HG03457 (cell line): ENCODE data around the gene PCK2.
"Not testable (repeated sequence)": the region's sequence is repeated elsewhere in the genome, so short reads cannot be mapped to it uniquely, and the experiment has no call there.

Experiments used
- ATAC-seq: cut with Tn5 transposase; IDR thresholded peaks from one replicate; pipeline ENCODE4 v1.9.1; 2021; ENCODE audit warnings: moderate number of reproducible peaks; ENCODE audit not compliant: unreplicated experiment

PCK2 gene

GRCh38 chr14:24093207-24093900, 757 bp upstream of the PCK2 start:
- ATAC-seq: no peak

GRCh38 chr14:24094841-24095270, 745 bp downstream of the PCK2 start:
- ATAC-seq: no peak

- ATAC-seq: peak; percentile 51
Measured at GRCh38 chr14:24095271-24096068, 1.4 kb downstream of the PCK2 start.

GRCh38 chr14:24096545-24097181, 2.6 kb downstream of the PCK2 start:
- ATAC-seq: no peak

GRCh38 chr14:24098229-24098926, 4.3 kb downstream of the PCK2 start:
- ATAC-seq: no peak

- no peak for ATAC-seq
Measured at GRCh38 chr14:24098927-24099813, 5.1 kb downstream of the PCK2 start.

- ATAC-seq: no peak
Measured at GRCh38 chr14:24100197-24100981, 6.3 kb downstream of the PCK2 start.

GRCh38 chr14:24100982-24101494, 6.9 kb downstream of the PCK2 start:
- ATAC-seq: no peak

GRCh38 chr14:24102357-24103048, 8.4 kb downstream of the PCK2 start:
- ATAC-seq: no peak

GRCh38 chr14:24103451-24103850, 9.3 kb downstream of the PCK2 start:
- no peak for ATAC-seq

GRCh38 chr14:24105609-24106239, 11.6 kb downstream of the PCK2 start:
- ATAC-seq: not testable (repeated sequence)

GRCh38 chr14:24106672-24107271, 12.7 kb downstream of the PCK2 start:
- ATAC-seq: no peak

- no peak for ATAC-seq
Measured at GRCh38 chr14:24108336-24108874, 14.3 kb downstream of the PCK2 start.

GRCh38 chr14:24110060-24110459, 15.9 kb downstream of the PCK2 start:
- ATAC-seq: no peak

- no peak for ATAC-seq
Measured at GRCh38 chr14:24110523-24110922, 16.4 kb downstream of the PCK2 start.

GRCh38 chr14:24113379-24113800, 19.3 kb downstream of the PCK2 start:
- no peak for ATAC-seq

GRCh38 chr14:24113801-24114531, 19.9 kb downstream of the PCK2 start:
- ATAC-seq: peak; percentile 22
